Mucosa of stomach (tissue), 1 donor: Measurements from ENCODE around the gene PRC1.

Source experiments
- H3K27me3 ChIP-seq: one replicate; pipeline ENCODE4 v1.7.0; 2013; ENCODE audit warnings: mild to moderate bottlenecking, low read length; ENCODE audit not compliant: control insufficient read depth, insufficient read depth
- H3K36me3 ChIP-seq: one replicate; pipeline ENCODE4 v1.7.0; 2013; ENCODE audit warnings: low read length; ENCODE audit not compliant: control insufficient read depth, insufficient read depth
- H3K4me1 ChIP-seq: one replicate; pipeline ENCODE4 v1.7.0; 2013; ENCODE audit warnings: mild to moderate bottlenecking, low read length; ENCODE audit not compliant: control insufficient read depth, insufficient read depth
- H3K4me3 ChIP-seq: one replicate; pipeline ENCODE4 v1.7.0; 2013; ENCODE audit warnings: low read length
- H3K9ac ChIP-seq: one replicate; pipeline ENCODE4 v1.7.0; 2013; ENCODE audit warnings: mild to moderate bottlenecking, low read length, moderate library complexity
- H3K9me3 ChIP-seq: one replicate; pipeline ENCODE4 v1.7.0; 2013; ENCODE audit warnings: mild to moderate bottlenecking, low read length, moderate library complexity; ENCODE audit not compliant: control insufficient read depth
- donor health status: Pancreatic carcinoma.

The PRC1 gene

DNA sequence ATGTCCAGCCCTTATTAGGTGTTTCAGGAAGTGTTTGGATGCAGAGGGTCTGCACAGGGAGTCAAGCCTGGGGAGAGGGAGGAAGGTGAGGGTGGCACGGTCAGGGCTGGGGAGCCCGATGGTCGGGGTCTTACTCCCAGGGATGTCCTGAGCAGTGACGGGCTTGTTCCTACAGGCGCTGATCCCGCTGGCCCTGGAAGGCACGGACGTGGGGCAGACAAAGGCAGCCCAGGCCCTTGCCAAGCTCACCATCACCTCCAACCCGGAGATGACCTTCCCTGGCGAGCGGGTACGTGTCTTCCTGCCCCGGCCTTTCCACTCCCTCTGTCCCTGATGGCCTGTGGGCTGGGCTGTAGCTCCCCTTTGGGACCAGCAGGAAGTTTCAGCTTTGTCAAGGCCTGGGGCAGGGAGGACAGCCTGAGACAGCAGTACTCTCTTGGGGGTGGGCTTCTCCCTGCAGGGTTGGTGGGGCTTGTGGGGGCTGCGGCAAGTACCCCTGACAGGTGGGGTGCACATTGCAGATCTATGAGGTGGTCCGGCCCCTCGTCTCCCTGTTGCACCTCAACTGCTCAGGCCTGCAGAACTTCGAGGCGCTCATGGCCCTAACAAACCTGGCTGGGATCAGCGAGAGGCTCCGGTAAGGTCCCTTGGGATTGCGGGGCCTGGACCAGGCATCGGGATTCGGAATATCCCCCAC, 44.2 kb downstream of the PRC1 start:
- Histone ChIP-seq H3K4me3 (no peak overlapping the region), H3K36me3 (no peaks in the 10 kb centered on the region), H3K27me3 (no peaks in the 10 kb centered on the region), H3K4me1 (peaks cover 11% of the 10 kb centered on the region), H3K9ac (no peak overlapping the region), H3K9me3 (no peaks in the 10 kb centered on the region)

DNA sequence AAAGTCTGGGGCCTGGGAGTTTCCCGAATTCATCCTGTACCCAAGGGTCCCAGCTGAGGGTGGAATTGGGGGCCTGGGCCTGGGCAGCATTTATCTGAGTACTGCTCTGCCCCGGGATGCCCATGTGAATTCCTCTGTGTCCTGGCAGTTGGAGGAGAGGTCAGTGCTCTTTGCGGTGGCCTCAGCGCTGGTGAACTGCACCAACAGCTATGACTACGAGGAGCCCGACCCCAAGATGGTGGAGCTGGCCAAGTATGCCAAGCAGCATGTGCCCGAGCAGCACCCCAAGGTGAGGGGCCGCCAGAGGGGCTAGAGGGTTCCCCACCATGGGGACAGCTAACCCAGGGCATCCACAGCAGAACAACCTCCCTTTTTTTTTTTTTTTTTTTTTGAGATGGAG, 45.8 kb downstream of the PRC1 start:
- Histone ChIP-seq H3K9me3 (no peaks in the 10 kb centered on the region), H3K27me3 (no peaks in the 10 kb centered on the region), H3K4me3 (no peak overlapping the region), H3K4me1 (peaks cover 9% of the 10 kb centered on the region), H3K36me3 (no peaks in the 10 kb centered on the region), H3K9ac (no peak overlapping the region)

DNA sequence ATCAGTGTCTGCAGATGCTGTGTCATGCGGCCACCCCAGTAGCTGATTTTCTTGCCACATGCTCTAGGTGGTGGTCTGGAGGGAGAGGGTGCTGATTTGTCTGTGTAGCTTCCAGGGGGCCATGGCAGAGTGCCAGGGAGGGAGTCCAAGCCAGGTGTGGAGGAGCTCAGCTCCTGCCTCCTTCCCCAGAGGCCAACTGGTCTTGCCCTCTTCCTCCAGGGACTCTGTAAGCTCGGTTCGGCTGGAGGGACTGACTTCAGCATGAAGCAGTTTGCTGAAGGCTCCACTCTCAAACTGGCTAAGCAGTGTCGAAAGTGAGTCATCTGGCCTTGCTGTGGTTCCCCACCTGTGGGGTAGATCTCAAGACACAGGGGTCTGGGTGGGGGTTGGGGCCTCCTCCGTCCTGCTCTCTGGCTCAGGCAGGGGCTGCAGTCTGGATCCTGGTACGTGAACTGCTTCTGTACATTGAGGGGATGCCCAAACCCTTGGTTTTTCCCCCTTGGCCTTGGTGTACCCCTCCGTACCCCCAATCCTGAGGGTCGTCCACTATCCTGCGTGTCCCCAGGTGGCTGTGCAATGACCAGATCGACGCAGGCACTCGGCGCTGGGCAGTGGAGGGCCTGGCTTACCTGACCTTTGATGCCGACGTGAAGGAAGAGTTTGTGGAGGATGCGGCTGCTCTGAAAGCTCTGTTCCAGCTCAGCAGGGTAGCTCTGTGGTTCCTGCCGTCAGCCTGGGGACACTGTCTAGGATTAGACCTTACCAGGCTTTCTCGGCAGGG, 46.6 kb downstream of the PRC1 start:
- peaks cover 9% of the 10 kb centered on the region for H3K4me1 ChIP-seq
- no peaks in the 10 kb centered on the region for H3K27me3 ChIP-seq
- H3K9me3 ChIP-seq: no peaks in the 10 kb centered on the region
- no peak overlapping the region for H3K4me3 ChIP-seq
- H3K9ac ChIP-seq: no peak overlapping the region
- no peaks in the 10 kb centered on the region for H3K36me3 ChIP-seq

DNA sequence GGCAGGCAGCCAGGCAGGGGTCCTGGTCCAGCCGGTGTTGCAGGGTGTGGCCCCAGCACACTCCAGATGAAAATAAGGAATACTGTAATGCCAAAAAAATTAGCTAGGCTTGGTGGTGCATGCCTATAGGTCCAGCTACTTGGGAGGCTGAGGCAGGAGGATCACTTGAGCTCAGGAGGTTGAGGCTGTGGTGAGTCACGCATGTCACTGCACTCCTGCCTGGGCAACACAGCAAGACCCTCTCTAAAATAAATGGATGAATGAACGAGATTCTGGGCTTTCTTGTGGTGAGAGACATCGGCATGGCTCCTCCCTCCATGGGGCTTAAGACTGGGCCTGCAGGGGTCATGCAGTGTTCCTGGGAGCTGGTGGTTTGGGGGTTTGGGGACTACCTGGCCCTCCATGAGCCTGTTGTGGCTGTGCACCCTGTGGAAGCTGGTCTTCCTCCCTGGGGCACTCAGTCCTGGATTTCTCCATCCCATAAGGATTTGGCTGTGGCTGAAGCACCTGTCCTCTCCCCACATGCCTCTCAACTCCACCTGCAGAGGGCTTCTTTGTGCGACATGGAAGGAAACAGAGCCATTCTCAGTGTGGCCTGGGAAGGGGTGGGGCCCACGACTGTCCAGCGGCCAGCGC, 47.3 kb downstream of the PRC1 start:
- H3K9ac ChIP-seq: no peak overlapping the region
- no peak overlapping the region for H3K4me3 ChIP-seq
- H3K27me3 ChIP-seq: no peaks in the 10 kb centered on the region
- H3K9me3 ChIP-seq: no peaks in the 10 kb centered on the region
- peaks cover 9% of the 10 kb centered on the region for H3K4me1 ChIP-seq
- H3K36me3 ChIP-seq: no peaks in the 10 kb centered on the region

DNA sequence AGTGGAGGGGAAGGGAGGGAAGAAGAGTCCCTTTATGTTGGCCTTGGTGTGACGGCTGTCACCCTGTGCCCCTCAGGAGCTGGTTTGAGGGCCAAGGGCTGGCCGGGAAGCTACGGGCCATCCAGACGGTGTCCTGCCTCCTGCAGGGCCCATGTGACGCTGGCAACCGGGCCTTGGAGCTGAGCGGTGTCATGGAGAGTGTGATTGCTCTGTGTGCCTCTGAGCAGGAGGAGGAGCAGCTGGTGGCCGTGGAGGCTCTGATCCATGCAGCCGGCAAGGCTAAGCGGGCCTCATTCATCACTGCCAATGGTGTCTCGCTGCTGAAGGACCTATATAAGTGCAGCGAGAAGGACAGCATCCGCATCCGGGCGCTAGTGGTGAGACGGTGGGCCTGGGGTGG, 47.8 kb downstream of the PRC1 start:
- H3K9ac ChIP-seq: no peak overlapping the region
- H3K9me3 ChIP-seq: no peaks in the 10 kb centered on the region
- no peaks in the 10 kb centered on the region for H3K36me3 ChIP-seq
- peaks cover 9% of the 10 kb centered on the region for H3K4me1 ChIP-seq
- no peak overlapping the region for H3K4me3 ChIP-seq
- no peaks in the 10 kb centered on the region for H3K27me3 ChIP-seq

DNA sequence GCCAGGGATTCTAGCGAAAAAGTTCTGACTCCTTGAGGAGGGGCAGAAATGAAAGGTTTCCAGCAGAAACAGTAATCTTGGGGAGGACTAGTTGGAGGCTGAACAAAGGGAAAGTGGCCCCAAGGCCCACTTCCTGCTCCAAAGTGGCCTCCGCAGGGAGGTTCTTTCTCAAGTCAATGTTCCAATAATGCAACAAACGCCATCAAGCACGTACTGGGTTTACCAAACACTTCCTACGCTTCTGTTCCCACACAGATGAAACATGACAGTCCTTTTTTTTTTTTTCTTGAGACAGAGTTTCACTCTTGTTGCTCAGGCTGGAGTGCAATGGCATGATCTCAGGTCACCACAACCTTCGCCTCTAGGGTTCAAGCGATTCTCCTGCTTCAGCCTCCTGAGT, 49.2 kb downstream of the PRC1 start:
- Histone ChIP-seq H3K4me3 (no peak overlapping the region), H3K4me1 (peaks cover 9% of the 10 kb centered on the region), H3K9me3 (no peaks in the 10 kb centered on the region), H3K27me3 (no peaks in the 10 kb centered on the region), H3K36me3 (peaks cover 9% of the 10 kb centered on the region), H3K9ac (no peak overlapping the region)

DNA sequence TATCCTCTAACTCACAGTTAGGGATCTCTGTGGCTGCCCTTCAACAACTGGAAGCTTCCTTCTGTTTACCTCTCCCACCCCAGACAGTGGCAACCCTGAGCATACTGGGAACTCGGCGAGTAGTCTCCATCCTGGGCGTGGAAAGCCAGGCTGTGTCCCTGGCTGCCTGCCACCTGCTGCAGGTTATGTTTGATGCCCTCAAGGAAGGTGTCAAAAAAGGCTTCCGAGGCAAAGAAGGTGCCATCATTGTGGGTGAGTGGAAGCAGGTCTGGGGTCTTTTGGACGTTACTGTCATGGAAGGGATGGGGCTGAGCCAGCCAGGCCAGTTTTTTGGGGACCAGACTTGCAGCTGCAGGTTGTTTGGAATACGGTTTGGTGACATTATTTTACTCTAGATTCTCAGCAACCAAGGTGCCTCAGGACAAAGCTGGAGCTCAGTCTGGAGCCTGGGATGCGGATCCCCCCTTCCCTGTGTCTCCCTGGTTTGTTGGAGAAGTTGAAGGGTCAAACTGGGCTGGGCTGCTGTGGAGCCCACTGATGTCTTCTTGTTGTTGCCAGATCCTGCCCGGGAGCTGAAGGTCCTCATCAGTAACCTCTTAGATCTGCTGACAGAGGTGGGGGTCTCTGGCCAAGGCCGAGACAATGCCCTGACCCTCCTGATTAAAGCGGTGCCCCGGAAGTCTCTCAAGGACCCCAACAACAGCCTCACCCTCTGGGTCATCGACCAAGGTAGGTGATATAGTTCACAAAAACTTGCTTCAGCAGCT, 51.8 kb downstream of the PRC1 start:
- peaks cover 20% of the 10 kb centered on the region for H3K36me3 ChIP-seq
- no peaks in the 10 kb centered on the region for H3K4me1 ChIP-seq
- H3K9ac ChIP-seq: no peak overlapping the region

DNA sequence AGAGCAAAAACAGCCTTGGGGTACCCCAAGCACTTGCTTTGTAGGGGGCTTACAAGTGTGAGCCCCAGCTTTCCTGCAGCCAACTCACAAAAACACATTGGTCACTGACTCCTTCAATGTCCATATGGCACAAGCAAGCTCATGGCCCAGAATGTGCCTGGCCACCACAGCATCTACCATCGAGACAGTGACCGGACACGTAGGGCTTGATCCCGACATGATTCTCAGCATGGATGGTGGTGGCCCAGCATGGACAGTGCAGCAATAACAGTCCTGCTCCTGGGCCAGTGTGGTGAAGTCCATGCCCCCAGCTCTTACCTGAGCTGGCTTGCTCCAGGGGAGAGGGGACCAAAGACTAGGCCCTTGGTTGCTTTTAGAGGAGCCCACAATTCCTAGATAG, 53.3 kb downstream of the PRC1 start:
- H3K4me3 ChIP-seq: no peak overlapping the region
- H3K36me3 ChIP-seq: peaks cover 24% of the 10 kb centered on the region
- no peak overlapping the region for H3K9ac ChIP-seq
- H3K27me3 ChIP-seq: no peaks in the 10 kb centered on the region
- no peaks in the 10 kb centered on the region for H3K9me3 ChIP-seq
- H3K4me1 ChIP-seq: peaks cover 5% of the 10 kb centered on the region

More for the DNA sequence above, 51.8 kb downstream of the PRC1 start:
- Histone ChIP-seq H3K4me3 (no peak overlapping the region), H3K9me3 (no peaks in the 10 kb centered on the region), H3K27me3 (no peaks in the 10 kb centered on the region)

DNA sequence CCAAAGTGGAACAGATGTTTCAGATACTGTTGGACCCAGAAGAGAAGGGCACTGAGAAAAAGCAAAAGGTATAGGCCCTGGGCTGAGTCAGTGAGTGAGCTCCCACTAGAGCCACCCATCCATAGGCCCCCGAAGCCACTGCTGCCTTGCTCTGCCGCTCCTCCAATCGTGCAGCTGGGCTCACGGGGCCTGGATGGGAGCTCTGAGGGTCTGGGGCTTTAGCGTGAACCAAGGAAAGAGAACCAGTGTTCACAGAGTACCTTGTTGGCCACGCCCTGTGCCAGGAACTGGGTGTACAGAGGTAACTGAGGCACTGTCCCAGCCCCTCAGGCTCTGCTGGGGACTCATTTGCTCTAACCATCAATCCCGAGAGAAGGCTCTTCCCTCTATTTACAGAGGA, 54.6 kb downstream of the PRC1 start:
- Histone ChIP-seq H3K4me1 (peaks cover 11% of the 10 kb centered on the region), H3K9me3 (no peaks in the 10 kb centered on the region), H3K36me3 (peaks cover 24% of the 10 kb centered on the region), H3K9ac (no peak overlapping the region), H3K27me3 (no peaks in the 10 kb centered on the region), H3K4me3 (no peak overlapping the region)

DNA sequence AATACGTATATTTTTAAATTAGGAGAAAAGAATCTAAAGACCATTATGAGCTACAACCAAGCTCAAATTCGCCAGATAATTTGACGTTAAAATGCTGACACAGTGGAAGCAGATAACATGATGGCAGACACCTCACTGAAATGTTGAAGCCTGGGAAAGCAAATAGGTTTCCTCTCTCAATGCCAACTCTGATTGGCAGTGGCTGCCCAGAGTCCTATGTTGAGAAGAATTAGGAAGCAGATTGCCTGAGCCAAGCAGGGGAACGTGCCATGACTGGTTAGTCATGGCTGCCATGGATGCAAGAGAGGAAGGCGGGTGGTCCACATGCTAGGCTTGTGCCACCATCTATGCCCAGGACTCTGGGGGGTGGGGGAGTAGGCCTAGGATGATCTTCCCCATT, 56.1 kb downstream of the PRC1 start:
- no peak overlapping the region for H3K4me3 ChIP-seq
- H3K4me1 ChIP-seq: peaks cover 20% of the 10 kb centered on the region
- H3K27me3 ChIP-seq: no peaks in the 10 kb centered on the region
- H3K9me3 ChIP-seq: no peaks in the 10 kb centered on the region
- peaks cover 24% of the 10 kb centered on the region for H3K36me3 ChIP-seq
- H3K9ac ChIP-seq: no peak overlapping the region

DNA sequence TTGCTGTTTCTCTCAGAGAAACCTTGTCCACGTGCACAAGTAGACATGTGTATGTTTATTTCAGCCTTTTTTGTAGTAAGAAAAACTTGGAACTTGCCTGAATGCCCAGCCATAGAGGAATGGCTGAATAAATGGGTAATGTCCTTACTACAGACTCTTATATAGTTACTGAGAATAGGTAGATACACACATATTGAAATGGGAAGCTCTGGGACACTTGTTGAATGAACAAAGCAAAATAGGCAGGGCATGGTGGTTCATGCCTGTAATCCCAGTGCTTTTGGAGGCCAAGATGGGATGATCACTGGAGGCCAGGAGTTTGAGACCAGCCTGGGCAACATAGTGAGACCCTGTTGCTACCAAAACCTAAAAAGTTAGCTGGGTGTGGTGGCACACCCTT, 57.5 kb downstream of the PRC1 start:
- H3K9ac ChIP-seq: no peak overlapping the region

More for the DNA sequence above, 57.5 kb downstream of the PRC1 start:
- Histone ChIP-seq H3K4me3 (no peak overlapping the region), H3K27me3 (no peaks in the 10 kb centered on the region), H3K4me1 (peaks cover 25% of the 10 kb centered on the region), H3K9me3 (no peaks in the 10 kb centered on the region), H3K36me3 (peaks cover 24% of the 10 kb centered on the region)
